Ovary (tissue), 3 donors: ENCODE results near the gene DMBX1.

Experiments used
- CTCF ChIP-seq, 3 donors: fragments of 450-650 bp in 2 of 3; fragments of 200-600 bp in 1 of 3; IDR thresholded peaks; one replicate each; pipeline versions ENCODE4 v1.5.1 to v1.8.0; 2016 to 2022; ENCODE audit warnings: antibody characterized with exemption in 3 of 3, mild to moderate bottlenecking in 1 of 3
- EP300 ChIP-seq: sonication (generic); formaldehyde crosslinking; IDR thresholded peaks from one replicate; pipeline ENCODE4 v1.6.1; 2017; ENCODE audit warnings: antibody characterized with exemption
- POLR2A ChIP-seq: fragments of 450-650 bp; IDR thresholded peaks from one replicate; pipeline ENCODE4 v1.6.1; 2017; ENCODE audit warnings: antibody characterized with exemption, mild to moderate bottlenecking, moderate library complexity
- donor health status: DM: no; HTN: no; CAD: no.

- no peak for TF ChIP-seq POLR2A
- TF ChIP-seq CTCF (IDR thresholded peaks at IDR 0.05) = no peak
- no peak for TF ChIP-seq EP300
Observed at GRCh38 chr1:46506470-46507219, 17.0 kb downstream of the DMBX1 start.
